ENCODE data around the gene HDAC10.
"Not testable (repeated sequence)": the region's sequence is repeated elsewhere in the genome, so short reads cannot be mapped to it uniquely, and the experiment has no call there.

HDAC10 gene

GRCh38 chr22:50284479-50284878 is 33.4 kb upstream of the HDAC10 start:
- DNase-seq (ENCODE audit: low read depth): no peak

- DNase-seq (ENCODE audit: low read depth): no peak
These were observed 32.8 kb upstream of the HDAC10 start for GRCh38 chr22:50283821-50284220.

- no peak for DNase-seq (ENCODE audit: low read depth)
These were observed 31.5 kb upstream of the HDAC10 start for GRCh38 chr22:50282361-50283155.

GRCh38 chr22:50281957-50282356 is 30.9 kb upstream of the HDAC10 start:
- DNase-seq (ENCODE audit: low read depth): no peak

- no peak for DNase-seq (ENCODE audit: low read depth)
These were observed 30.3 kb upstream of the HDAC10 start for GRCh38 chr22:50281384-50281760.

- no peak for DNase-seq (ENCODE audit: low read depth)
These were observed 29.8 kb upstream of the HDAC10 start for GRCh38 chr22:50280708-50281383.

- DNase-seq (ENCODE audit: low read depth): no peak
These were observed 29.1 kb upstream of the HDAC10 start for GRCh38 chr22:50280022-50280707.

GRCh38 chr22:50278956-50279619 is 28.0 kb upstream of the HDAC10 start:
- no peak for DNase-seq (ENCODE audit: low read depth)

- DNase-seq (ENCODE audit: low read depth): no peak
These were observed 27.4 kb upstream of the HDAC10 start for GRCh38 chr22:50278461-50278860.

- no peak for DNase-seq (ENCODE audit: low read depth)
These were observed 26.7 kb upstream of the HDAC10 start for GRCh38 chr22:50277761-50278160.

- no peak for DNase-seq (ENCODE audit: low read depth)
These were observed 25.1 kb upstream of the HDAC10 start for GRCh38 chr22:50276143-50276542.

GRCh38 chr22:50275181-50276055 is 24.4 kb upstream of the HDAC10 start:
- no peak for DNase-seq (ENCODE audit: low read depth)

GRCh38 chr22:50274771-50275170 is 23.7 kb upstream of the HDAC10 start:
- no peak for DNase-seq (ENCODE audit: low read depth)

- no peak for DNase-seq (ENCODE audit: low read depth)
These were observed 23.2 kb upstream of the HDAC10 start for GRCh38 chr22:50274311-50274710.

- DNase-seq (ENCODE audit: low read depth): not testable (repeated sequence)
These were observed 22.7 kb upstream of the HDAC10 start for GRCh38 chr22:50273781-50274180.

- DNase-seq (ENCODE audit: low read depth): not testable (repeated sequence)
These were observed 22.3 kb upstream of the HDAC10 start for GRCh38 chr22:50273352-50273751.

- DNase-seq (ENCODE audit: low read depth): no peak
These were observed 21.2 kb upstream of the HDAC10 start for GRCh38 chr22:50272044-50272802.

GRCh38 chr22:50271519-50271970 is 20.5 kb upstream of the HDAC10 start:
- DNase-seq (ENCODE audit: low read depth): peak; percentile 46

- DNase-seq (ENCODE audit: low read depth): peak; percentile 43
These were observed 19.8 kb upstream of the HDAC10 start for GRCh38 chr22:50270666-50271394.
